ENCODE data around the gene ACTR1B.

DNA sequence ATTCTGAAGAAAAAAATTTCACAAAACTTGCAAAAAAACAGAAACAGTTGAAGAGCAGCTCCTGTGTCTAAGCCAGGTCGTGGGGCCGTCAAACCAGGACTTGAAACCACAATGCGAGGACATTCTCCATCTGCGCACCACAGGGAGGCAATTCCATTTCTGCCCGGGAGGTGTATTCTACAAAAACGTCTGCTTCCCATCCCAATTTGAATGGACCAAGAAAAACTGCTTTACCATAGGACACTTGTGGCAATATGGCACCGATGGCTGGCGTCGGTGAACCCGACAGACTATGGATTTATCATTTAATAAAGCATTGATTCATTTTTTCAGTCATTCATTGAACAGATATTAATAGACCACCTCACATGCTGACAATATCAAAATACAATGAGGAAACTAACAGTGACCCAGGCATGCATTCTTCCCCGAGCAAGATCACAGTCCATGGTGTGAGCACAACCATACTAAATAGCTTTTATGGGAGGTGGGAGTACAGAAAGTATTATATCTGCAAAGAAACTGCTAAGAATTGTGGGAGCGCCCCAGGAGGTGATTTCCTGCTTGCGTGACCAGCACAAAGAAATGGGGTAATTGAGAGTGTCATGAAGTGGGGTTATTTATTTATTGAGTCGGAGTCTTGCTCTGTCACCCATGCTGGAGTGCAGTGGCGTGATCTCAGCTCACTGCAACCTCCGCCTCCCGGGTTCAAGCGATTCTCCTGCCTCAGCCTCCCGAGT lies 39.1 kb upstream of the ACTR1B start:
- TF ChIP-seq CTCF (IDR thresholded peaks at IDR 0.05; ENCODE audit: insufficient read depth, low read length, poor library complexity, severe bottlenecking) (no peak), EZH2phosphoT487 (conservative IDR thresholded peaks at IDR 0.05; ENCODE audit: low read length) (no peak)

Measured in SU-DHL-6 (cell line).